NCI-H2196 treated with DMSO at 0.1 percent for 48 hours (cell line): ENCODE data around the gene OR51L1.

Experiments
- DNase-seq: peaks from one replicate; lab custom pipeline; 2025; ENCODE audit not compliant: unreplicated experiment; lab: John Stamatoyannopoulos, UW

OR51L1 gene

DNA sequence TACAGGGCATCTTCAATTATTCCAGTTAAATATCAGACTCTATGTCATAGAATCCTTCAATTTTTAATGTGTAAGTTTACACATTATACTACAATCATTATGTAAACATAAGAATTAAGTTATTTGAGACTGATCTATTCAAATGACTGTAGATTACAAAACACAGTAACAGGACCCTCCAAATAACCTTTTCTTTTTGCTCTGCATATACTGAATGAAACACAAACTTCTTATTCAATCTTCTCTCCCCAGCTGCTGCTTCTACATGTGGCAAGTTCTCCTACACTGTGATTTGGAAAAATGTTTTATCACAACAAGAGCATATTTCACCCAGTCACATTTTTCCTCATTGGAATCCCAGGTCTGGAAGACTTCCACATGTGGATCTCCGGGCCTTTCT is 51.6 kb downstream of the OR51L1 start, which contains the start of gene OR52J3:
OR52J3 (plus strand) TSS at position 301 of the 400 bp plus-strand sequence; CDS start at position 301, 0 bp downstream.
- no peak for DNase-seq

DNA sequence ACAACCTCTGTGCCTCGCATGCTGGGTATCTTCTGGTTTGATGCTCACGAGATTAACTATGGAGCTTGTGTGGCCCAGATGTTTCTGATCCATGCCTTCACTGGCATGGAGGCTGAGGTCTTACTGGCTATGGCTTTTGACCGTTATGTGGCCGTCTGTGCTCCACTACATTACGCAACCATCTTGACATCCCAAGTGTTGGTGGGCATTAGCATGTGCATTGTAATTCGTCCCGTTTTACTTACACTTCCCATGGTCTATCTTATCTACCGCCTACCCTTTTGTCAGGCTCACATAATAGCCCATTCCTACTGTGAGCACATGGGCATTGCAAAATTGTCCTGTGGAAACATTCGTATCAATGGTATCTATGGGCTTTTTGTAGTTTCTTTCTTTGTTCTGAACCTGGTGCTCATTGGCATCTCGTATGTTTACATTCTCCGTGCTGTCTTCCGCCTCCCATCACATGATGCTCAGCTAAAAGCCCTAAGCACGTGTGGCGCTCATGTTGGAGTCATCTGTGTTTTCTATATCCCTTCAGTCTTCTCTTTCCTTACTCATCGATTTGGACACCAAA is 52.2 kb downstream of the OR51L1 start:
- no peak for DNase-seq
